HS-27A (cell line): ENCODE data around the gene MEDAG.

Experiments used
- DNase-seq: peaks from one replicate; pipeline ENCODE4 v3.0.0-alpha.2; 2012; ENCODE audit warnings: low read depth, missing footprints

The MEDAG gene

DNA sequence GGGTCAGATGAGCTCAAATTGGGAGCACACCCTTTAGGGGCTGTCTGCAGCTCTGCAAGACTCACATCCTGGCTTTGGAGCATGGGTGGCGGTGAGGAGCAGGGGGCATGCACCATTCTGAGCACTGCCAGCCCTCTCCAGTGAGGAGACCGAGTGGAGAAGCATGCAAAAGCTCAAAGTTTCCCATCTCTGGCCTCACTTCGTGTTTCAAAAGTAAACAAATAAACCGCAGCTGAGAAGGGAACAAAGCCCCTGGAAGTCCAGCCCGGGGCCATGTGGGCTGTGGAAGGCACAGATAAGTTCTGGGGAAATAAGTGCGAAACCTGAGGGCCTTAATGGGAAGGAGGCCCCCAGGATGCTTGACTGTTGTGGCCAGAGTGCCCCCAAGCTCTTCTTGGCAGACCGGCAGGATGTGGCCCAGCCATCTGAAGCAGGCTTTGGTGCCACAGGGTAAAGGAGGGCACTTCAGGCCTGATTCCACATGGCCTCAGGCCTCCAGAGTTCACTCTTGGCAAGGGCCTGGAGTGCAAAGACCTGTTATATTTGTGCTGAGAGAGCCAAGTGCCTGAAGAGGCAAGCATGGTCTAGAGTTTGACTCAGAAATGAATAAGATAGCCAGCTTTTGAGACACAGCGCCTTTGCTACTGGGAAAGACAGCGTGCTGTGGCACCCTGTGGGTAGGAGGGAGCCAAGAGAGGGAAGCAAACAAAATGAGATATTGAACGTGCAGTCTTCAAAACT is 1.2 kb downstream of the MEDAG start:
- no peak for DNase-seq

DNA sequence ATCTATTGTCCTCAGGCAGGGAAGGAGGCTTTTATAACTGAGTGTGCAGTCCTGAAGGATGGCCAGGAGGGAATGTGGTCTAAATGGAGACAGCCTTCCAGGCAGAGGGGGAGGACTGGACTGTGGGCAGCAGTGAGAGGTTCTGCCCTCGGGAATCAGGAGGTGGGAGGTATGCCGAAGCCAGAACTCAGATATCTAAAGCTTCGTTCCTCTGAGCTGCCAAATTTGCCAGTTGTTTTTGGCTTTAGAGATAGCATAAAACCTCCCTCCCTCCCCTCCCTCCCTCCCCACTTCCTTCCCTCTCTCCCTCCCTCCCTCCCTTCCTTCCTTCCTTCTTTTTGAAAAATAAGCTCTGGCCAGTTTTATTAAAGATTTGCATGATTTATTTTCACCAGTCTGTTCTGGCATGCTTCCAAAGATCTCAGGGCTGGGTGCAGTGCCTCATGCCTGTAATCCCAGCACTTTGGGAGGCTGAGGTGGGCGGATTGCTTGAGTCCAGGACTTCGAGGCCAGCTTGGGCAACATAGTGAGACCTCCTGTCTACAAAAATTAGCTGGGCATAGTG is 2.4 kb downstream of the MEDAG start:
- no peak for DNase-seq

DNA sequence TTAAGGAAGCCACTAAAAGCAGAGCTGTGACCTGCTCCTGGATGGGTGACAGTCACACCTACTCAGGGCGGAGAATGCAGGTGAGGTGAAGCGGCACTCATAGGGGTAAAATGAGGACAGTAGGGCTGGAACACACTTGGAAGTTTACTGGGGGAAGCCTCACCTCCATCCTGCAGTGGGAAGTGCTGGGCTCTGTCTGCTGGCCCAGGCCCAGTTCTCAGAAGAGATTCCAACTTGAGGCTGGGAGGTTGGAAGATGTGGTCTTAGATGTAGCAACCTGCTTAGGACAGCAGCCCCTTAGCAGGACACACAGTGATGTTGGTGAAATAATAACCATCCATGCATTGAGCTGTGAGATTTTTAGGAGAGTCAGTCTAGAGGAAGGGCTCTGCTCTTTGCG is 4.6 kb downstream of the MEDAG start:
- DNase-seq = no peak

DNA sequence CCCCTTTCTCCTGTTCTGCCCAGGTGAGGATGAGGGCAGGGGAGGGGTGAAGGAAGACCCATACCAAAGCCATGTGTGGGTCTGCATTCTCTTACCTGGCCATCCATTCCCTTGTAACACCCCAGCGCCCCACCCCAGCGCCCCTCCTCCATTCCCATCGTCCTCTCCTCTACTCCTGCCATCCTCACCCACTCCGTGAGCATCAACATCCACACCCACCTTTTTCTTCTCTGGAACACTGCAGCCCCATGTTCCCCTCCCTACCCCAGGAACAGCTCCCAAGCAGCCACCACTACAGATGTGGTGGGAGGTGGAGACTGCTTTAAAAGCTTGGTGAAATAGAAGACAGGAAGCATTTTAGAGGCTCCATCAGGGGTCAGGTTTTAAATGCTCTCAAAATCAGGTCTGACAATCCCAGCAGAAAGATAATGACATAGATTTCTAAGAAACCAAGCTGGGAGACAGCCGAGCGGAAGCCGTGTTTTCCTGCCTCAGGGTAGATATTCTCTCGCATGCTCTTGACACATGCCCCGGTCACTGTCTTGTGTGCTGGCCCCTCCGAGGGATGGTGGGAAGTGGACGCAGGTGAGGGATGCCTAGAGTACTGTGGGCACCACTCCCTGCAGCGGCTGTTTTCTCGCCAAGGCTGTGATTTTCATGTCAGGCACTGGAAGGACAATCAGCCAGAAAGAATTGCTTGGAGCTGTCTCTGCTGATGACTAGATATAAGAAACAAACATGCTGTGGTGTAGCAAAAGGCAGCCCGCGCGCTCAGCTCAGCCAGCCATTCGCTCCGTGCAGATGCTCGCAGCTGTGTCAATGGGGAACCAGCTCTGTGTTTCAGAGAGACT is 9.8 kb downstream of the MEDAG start:
- no peak for DNase-seq

DNA sequence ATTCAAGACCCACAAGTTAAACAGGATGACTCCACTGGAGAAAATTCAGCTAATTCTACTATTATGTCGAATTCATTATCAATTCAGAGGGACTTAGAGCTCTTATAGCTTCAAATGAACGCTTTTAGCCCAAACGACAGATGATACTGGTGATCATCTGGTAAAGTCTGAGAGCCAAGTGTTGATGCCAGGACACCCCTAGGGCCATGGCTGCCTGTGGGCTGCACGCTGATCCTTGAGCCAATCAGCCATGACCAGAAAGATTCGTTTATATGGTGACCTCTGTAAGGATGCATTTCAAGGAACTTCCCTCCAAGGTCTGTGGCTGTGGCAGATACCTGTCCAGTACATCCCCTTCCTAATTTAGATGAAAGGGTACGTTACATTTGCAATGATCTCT is 10.9 kb downstream of the MEDAG start:
- no peak for DNase-seq

DNA sequence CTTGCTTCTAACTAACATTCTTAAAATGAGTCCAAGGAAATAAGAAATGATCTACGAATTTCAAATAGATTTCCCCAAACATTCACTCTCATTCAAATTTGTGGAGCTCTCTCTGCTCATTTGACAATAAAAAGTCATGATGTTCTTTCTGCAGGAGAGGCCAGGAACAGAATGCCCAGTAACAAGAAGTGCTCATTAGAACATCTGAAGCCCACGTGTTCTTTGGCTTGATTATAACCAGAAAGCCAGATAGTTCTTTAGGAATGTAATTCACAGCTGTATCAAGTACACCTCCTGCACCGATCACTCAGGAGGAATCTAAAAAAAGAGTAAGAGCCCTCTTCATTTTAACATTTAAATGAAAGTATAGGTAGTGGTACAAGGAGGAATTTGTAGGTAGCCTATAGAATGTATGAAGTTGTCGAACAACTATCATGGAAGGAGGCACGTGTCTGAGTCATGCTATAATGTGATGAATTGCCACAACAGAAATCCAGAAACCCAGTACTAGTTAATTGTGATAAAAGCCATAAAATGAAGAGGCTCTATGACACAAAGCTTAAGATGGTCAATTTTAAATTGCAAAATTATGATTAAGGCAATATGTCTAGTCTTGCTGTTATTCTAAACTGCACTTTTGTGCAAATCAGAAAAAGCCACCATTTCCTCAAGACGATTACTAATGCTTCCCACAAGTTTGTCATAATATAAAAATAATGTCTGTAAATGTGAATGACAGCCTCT is 12.8 kb downstream of the MEDAG start:
- no peak for DNase-seq

DNA sequence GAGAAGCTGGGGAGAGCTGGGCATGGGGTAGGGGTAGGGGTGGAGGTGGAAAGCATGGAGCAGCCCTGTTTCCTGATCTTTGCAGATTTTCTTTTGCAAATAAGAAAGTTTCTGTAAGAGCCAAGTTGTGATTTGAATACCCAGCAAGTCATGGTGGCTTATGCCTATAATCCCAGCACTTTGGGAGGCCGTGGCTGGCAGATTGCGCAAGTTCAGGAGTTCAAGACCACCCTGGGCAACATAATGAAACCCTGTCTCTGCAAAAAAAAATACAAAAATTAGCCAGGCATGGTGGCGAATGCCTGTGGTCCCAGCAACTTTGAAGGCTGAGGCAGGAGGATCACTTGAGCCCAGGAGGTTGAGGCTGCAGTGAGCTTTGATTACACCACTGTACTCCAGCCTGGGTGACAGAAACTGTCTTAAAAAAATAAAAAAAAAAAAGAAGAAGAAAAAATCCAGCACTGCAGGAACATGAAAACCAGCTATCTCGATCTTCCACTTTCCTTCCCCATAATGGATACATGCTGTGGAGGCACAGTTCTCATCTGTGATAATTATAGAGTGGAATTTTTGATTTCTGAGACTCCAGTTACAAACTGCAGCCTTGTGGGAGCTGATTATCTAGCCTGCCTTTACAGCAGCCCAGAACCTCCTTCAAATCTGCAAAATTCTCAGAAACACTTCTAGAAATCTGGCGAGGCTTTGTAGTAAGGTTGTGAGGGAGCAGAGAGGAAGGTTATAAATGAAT is 14.3 kb downstream of the MEDAG start:
- no peak for DNase-seq

DNA sequence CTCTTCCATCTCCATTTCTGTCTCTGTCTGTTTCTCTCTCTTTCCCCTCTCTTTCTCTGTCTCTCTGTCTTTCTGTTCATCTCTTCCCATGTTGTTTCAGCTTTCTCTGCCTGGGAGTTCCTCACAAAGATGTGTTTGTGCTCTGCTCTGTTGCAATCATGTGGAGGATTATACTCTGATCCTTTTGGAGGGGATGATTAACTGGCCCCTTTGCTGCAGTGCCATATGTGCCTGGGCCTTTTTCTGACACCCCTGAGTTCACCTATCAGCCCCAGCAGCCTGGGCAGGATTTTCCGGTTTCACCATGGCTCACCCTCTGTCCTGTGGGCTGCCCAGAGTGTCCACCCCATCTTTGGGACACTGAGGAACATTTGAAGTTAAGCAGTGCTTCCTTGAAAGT is 17.3 kb downstream of the MEDAG start:
- DNase-seq = no peak

DNA sequence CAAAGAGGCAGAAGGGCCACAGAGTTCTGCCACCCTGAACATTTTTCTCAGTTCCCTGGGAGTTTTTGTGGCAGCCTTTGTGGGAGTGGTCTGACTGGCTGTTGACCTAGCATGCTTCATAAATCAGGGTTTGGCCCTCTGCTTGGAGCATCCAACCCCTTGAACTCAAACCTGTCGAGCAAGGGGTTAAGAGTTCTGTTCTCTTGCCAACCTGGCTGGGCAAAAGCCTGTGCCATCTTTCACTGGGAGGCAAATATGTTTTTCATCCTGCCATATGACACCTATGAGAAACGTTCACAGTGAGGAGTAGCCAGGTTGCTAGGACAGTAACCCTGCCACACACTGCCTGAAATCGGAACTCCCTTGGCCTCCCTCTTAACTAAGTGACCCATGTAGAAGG is 18.6 kb downstream of the MEDAG start:
- no peak for DNase-seq

DNA sequence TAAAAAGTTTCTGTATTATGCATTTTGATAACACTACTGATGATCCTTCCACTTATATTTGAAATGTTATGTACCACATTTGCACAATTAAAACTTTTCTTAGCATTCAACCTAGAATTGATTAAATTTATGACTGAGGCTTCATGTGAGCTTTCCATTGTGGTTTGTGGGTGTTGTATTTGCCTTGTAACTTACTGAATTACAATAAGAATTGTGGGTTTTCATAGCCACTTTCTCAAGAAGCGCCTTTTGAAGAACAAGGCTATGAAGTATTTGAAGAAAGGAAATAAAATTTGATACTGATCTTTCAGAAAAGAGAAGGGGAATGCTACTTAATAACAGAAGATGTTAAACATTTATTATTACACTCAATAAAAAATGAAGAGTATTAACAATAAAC is 19.4 kb downstream of the MEDAG start:
- DNase-seq = no peak

DNA sequence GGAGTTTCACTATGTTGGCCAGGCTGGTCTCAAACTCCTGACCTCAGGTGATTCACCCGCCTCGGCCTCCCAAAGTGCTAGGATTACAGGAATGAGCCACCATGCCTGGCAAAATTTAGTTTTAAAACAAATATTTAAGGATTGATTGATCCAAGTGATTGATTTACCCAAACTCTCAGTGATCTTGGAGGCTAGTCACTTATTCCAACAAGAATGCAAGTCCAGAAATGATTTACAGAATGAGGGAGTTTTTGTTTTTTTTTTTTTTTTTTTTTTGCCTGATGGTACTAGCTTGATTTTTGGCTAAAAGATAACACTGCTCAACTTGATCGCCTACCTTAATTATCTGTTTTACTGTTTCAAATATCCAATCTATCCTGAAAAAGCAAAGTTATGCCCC is 20.7 kb downstream of the MEDAG start:
- DNase-seq = no peak

DNA sequence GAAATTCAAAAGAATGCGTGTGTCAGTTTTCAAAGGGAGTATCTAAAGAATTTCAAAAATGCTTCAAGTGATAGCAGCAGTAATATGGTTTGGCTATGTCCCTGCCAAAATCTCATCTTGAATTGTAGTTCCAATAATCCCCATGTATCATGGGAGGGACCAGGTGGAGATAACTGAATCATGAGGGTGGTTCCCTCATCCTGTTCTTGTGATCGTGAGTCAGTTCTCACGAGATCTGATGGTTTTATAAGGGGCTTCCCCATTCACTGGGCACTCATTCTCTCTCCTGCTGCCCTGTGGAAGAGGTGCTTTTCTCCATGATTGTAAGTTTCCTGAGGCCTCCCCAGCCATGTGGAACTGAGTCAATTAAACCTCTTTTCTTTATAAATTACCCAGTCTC is 21.1 kb downstream of the MEDAG start:
- peak; percentile 41 for DNase-seq

DNA sequence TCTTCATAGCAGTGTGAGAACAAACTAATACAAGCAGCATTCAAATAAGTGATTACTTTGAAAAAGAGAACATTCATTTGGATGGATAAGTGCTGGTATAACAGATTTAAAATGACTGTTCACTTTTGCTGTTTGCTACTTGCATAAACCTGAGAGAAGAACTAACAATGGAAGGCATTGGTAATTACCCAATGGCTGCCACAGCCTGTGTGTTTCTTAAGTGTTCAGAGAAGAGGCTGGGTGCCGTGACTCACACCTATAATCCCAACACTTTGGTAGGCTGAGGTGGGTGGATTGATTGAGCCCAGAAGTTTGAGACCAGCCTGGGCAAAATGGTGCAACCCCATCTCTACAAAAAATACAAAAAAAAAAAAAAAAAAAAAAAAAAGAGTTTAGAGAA is 21.5 kb downstream of the MEDAG start:
- DNase-seq = no peak

DNA sequence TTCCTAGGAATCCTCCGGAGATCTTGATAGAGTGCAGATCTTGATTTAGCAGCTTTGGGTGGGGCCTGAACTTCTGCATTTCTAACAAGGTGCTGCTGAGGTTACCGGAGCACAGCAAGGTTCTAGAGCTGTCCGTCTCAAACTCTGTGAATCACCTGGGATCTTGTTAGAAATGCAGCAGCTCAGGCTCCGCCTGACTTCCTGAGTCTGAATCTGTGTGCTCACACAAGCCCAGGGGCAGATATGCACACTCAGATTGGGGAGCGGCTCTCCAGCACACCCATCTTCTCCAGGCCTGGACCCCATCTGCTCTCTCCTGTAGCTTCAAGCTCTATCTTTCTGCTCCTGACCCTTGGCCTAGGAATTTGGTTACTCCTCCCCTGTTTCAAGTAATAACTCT is 22.9 kb downstream of the MEDAG start:
- no peak for DNase-seq

DNA sequence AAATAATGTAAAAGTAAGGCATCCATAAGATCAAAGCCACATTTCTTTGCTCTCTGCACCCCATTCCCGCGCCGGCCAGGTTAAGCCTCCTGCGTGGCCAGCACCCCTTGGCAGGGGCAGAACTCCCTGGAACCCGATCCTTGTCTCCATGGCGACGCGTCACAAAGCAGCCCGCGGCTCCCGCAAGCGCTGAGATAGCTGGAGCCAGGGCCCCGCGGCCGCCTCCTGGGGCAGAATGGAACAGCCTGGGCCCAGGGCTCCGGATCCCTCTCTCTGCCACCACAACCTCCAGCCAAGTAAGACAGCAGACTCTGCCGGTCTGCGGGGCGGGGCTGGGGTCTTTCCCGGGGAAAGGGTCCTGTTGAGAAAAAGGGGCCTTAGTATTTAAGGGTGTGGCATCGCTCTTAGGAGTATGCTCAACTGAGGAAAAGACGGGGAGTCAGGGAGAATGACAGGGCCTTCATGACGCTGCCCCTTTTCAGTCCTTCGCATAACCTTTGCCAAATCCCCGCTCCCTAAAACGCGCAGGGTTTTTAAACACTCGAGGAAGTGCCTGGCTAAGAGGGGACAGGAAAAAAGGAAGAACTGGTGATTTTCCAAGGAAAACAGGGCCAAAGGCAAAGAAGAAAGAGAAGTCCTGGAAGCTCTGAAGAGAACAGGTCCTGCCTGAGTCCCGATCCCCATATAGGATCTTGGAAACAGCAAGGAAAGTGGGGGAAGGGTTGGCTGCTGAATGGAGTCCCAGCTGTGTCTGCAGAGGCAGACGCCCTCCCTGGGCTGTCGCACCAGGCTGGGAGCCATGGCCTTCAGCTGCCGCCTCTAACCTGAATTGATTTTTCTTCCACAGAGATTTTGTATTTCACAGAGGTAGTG is 26.6 kb downstream of the MEDAG start, which contains the start of gene TEX26:
TSS of gene TEX26 (plus strand) at position 176 of the 873 bp plus-strand sequence. CDS start at position 236, 60 bp downstream.
- no peak for DNase-seq

DNA sequence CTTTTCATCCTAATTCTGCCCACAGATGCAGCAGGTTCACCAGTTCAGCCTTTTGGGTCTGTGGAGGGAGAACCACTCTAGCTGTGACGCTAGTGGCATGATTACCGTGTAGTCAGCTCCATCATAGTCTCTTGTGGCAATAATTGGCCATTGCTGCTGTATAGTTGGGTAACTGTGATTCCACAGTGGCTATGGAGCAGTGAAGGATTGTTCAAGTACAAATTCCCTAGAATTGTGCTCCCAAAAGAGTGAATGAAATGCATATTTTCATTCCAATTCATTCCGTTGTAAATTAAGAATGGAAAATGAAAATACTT is 27.2 kb downstream of the MEDAG start:
- DNase-seq = no peak

DNA sequence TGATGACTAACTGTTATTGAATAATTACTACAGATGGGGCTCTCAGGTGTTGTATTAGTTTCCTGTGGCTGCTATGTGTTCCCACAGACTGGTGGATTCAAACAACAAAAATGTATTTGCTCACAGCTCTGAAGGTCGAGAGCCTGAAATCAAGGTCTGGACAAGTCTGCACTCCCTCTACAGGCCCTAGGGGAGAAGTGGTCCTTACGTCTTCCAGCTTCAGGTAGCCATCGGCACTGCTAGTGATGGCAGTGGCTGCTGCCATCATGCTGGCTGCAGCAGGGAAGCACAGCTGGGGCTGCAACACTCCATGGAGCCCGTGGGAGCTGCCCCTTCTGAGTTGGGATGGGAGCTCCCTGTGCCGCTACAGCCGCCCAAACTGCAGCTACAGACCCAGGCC is 28.3 kb downstream of the MEDAG start:
- DNase-seq = no peak

DNA sequence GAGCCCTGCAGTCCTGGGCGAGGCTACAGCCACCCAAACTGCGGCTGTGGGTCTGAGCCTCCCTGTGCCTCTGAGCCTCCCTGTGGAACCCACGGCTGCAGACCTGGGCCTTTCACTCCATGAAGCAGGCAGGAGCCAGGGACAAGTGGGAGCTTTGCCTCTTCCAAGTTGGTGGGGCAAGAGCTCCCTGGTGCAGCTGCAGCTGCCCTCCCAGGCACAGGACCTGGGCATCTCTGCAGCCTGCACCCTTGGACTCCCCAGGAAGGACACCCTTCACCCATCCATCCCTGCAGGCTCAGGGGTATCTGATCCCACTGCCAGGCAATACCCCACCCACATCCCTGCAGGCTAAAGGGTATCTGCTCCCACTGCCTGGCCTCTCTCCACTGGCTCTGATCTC is 28.7 kb downstream of the MEDAG start:
- no peak for DNase-seq

DNA sequence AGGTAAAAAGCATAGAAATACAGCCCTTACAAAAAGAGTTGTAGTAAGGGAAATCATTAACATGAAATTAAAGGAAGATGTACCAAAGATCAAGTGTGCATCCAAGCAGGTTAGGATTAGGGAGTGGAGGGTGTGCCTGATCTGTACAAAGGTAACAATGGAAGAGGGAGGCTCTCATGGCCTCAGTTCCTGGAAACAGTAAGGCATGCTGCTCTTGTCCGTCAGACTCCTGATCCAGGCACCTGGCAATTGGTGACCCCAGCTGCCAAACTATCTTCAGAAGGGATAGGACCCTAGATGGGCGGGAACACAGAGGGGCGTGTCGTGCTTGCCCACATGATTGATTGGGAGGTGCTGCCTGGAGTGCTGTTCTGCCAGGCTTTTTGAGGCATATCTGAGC is 30.9 kb downstream of the MEDAG start:
- DNase-seq = no peak

DNA sequence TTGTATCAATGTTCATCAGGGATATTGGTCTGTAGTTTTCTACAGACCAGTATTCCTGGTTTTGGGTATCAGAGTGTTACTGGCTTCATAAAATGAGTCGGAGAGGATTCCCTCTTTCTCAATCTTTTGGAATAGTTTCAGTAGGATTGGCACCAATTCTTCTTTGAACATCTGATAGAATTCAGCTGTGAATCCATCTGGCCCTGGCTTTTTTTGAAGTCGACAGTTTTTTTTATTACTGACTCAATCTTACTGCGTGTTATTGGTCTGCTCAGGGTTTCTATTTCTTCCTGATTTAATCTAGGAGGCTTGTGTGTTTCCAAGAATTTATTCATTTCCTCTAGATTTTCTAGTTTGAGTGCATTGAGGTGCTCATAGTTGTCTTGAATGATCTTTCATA is 37.8 kb downstream of the MEDAG start:
- DNase-seq = no peak
